Fibroblast of the aortic adventitia (primary cell): ENCODE measurements around the gene LAP3. TPM values are rescaled to one million over a fixed set of nuclear protein-coding genes. Genes with fewer than 3 reads are reported as not detected.

Experiments
- total RNA-seq: library from RNA; depleted of rRNA; stranded (reverse); fragments of >200 nt; gene quantifications from 2 replicates; pipeline ENCODE4 v1.2.3, GENCODE V29; 2012; ENCODE audit warnings: low replicate concordance

The LAP3 gene
- total RNA-seq, 1 donor = 76.9 TPM

Other genes with a start within 250 kb of the LAP3 start
- 16.4 and 38.7 TPM in 2 replicates for gene QDPR, start 65.1 kb upstream of the LAP3 start, total RNA-seq
- not detected in 2 replicates for gene CLRN2, start 62.0 kb upstream of the LAP3 start, total RNA-seq
- gene MED28, start 37.4 kb downstream of the LAP3 start, total RNA-seq = 10.0 and 11.4 TPM in 2 replicates
- not detected in 2 replicates for gene FAM184B, start 204.4 kb downstream of the LAP3 start, total RNA-seq
- gene DCAF16, start 233.6 kb downstream of the LAP3 start, total RNA-seq = 27.1 and 27.2 TPM in 2 replicates
- gene NCAPG, start 233.8 kb downstream of the LAP3 start, total RNA-seq = 2.0 and 60.1 TPM in 2 replicates